ENCODE data around the gene LTBP1.

DNA sequence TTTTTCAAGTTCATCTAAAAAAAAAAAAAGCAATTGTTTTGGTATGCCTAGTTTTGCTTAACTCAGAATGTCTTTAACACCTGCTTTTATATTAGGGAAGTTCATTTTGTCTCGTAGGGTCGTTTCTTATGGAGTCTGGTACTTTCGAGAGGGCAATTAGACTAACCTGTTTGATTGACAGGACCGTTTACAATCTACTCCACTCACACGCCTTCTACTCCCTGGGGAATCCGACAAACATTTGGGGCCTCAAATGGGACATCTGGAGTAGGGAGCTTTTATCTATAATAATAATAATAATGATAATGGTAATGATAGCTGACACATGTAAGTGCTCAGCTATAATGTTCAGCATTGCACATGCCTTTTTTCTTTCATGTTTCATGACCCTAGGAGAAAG lies 268.1 kb downstream of the LTBP1 start:
- TF ChIP-seq, protein P1, sequence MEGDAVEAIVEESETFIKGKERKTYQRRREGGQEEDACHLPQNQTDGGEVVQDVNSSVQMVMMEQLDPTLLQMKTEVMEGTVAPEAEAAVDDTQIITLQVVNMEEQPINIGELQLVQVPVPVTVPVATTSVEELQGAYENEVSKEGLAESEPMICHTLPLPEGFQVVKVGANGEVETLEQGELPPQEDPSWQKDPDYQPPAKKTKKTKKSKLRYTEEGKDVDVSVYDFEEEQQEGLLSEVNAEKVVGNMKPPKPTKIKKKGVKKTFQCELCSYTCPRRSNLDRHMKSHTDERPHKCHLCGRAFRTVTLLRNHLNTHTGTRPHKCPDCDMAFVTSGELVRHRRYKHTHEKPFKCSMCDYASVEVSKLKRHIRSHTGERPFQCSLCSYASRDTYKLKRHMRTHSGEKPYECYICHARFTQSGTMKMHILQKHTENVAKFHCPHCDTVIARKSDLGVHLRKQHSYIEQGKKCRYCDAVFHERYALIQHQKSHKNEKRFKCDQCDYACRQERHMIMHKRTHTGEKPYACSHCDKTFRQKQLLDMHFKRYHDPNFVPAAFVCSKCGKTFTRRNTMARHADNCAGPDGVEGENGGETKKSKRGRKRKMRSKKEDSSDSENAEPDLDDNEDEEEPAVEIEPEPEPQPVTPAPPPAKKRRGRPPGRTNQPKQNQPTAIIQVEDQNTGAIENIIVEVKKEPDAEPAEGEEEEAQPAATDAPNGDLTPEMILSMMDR (IDR thresholded peaks at IDR 0.05), result no peak
- TF ChIP-seq POLR2A (IDR thresholded peaks at IDR 0.05), result no peak
- TF ChIP-seq EP300 (IDR thresholded peaks at IDR 0.05), result no peak

Measured in ovary (tissue), 3 donors.